A673 (cell line): ENCODE measurements around the gene RFT1. TPM values are rescaled to one million over a fixed set of nuclear protein-coding genes. Genes with fewer than 3 reads are reported as not detected.

Source experiments
- BruUV-seq: library from RNA; stranded (reverse); fragments of 400-500 nt; replicated peaks from 2 replicates; lab custom pipeline; 2021; lab: Mats Ljungman, UMichigan
- CTCF ChIA-PET: fragments of 300-600 bp; sonication (Branson Sonifier 250); formaldehyde crosslinking; loops from one replicate; lab custom pipeline; 2022; ENCODE audit warnings: antibody characterized with exemption; lab: Charles Lee
- POLR2A ChIA-PET: fragments of 300-600 bp; sonication (Branson Sonifier 250); formaldehyde crosslinking; loops from one replicate; lab custom pipeline; 2022; ENCODE audit warnings: antibody characterized with exemption; ENCODE audit not compliant: low non-redundant PET; lab: Charles Lee
- DNase-seq: peaks from one replicate; pipeline ENCODE4 v3.0.0-alpha.2; 2015; ENCODE audit warnings: low spot score
- H3K27ac ChIP-seq: fragments of 200-600 bp; sonication (generic); 2 replicates; pipeline ENCODE4 v1.5.1; 2016; ENCODE audit warnings: mixed run types, low read depth, mild to moderate bottlenecking, mixed read lengths, antibody characterized with exemption, low read length; ENCODE audit not compliant: poor library complexity, severe bottlenecking
- H3K27me3 ChIP-seq: fragments of 200-600 bp; sonication (generic); replicated peaks from 2 replicates; pipeline ENCODE4 v1.6.1; 2017; ENCODE audit warnings: mixed run types, low read depth, mild to moderate bottlenecking, mixed read lengths, antibody characterized with exemption, low read length; ENCODE audit not compliant: insufficient read depth, poor library complexity
- H3K36me3 ChIP-seq: fragments of 200-600 bp; sonication (generic); 2 replicates; pipeline ENCODE4 v1.6.1; 2016; ENCODE audit warnings: mixed run types, mild to moderate bottlenecking, mixed read lengths, antibody characterized with exemption, low read length; ENCODE audit not compliant: insufficient read depth, poor library complexity, severe bottlenecking
- H3K4me1 ChIP-seq: fragments of 200-600 bp; sonication (generic); 2 replicates; pipeline ENCODE4 v1.6.1; 2017; ENCODE audit warnings: mixed run types, mild to moderate bottlenecking, mixed read lengths, antibody characterized with exemption, low read length; ENCODE audit not compliant: insufficient read depth, poor library complexity, severe bottlenecking
- H3K4me3 ChIP-seq: fragments of 200-600 bp; sonication (generic); 2 replicates; pipeline ENCODE4 v1.5.1; 2016; ENCODE audit warnings: low read depth, mixed run types, mild to moderate bottlenecking, mixed read lengths, low read length; ENCODE audit not compliant: poor library complexity, severe bottlenecking
- H3K9me3 ChIP-seq: fragments of 200-600 bp; sonication (generic); 2 replicates; pipeline ENCODE4 v1.6.1; 2016; ENCODE audit warnings: mixed run types, low read depth, mild to moderate bottlenecking, mixed read lengths, antibody characterized with exemption, low read length; ENCODE audit not compliant: poor library complexity, severe bottlenecking
- EZH2 ChIP-seq: fragments of 200-600 bp; sonication (generic); IDR thresholded peaks from 2 replicates; pipeline ENCODE4 v1.6.1; 2017; ENCODE audit warnings: borderline replicate concordance, low read depth, mild to moderate bottlenecking, mixed read lengths, antibody characterized with exemption, low read length; ENCODE audit not compliant: poor library complexity, severe bottlenecking
- intact Hi-C: fragments of 100-400 bp; cut with micrococcal nuclease; formaldehyde crosslinking; loops from one replicate; pipeline ENCODE4 v1.10.0; 2022; ENCODE audit not compliant: unreplicated experiment
- total RNA-seq: library from RNA; stranded (reverse); gene quantifications from 2 replicates; pipeline ENCODE4 v1.2.3, GENCODE V29; 2021
- TF ChIP-seq, protein P1 (sequence below): fragments of 300-800, 200-600 bp; sonication (generic); conservative IDR thresholded peaks from 2 replicates; pipeline ENCODE4 v1.5.1; 2017; ENCODE audit warnings: low read depth, mild to moderate bottlenecking, antibody characterized with exemption, low read length, moderate library complexity, mixed read lengths

Gene RFT1
- total RNA-seq, 1 experiment from 2014 or later = 16.7 TPM

DNA sequence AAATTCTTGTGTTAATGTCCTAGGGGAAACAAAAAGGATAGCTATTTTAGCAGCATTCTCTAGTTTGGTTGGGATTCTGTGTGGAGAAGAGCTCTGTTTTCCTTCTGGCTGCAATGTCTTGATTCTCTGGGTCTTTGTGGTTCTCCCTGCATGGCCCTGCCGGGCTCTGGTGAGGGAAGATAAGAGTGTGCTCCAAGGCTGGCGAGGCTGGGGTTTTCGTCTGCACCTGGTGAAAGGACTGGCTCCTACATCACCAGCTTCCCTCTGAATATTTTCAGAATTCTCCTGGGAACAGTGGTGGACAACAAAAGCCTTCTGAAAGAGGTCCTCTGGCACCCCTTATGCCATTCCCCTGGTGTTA lies 46.3 kb downstream of the RFT1 start:
- H3K4me3 ChIP-seq = no peak overlapping the region
- no peak overlapping the region for H3K27ac ChIP-seq
- H3K36me3 ChIP-seq = no peaks in the 10 kb centered on the region
- no peaks in the 10 kb centered on the region for H3K27me3 ChIP-seq
- intact Hi-C loops = no loop called here
- DNase-seq = no peak
- ChIA-PET CTCF (no interaction called here), POLR2A (no interaction called here)
- no TSS peak for BruUV-seq
- H3K9me3 ChIP-seq = no peaks in the 10 kb centered on the region
- TF ChIP-seq, protein P1, sequence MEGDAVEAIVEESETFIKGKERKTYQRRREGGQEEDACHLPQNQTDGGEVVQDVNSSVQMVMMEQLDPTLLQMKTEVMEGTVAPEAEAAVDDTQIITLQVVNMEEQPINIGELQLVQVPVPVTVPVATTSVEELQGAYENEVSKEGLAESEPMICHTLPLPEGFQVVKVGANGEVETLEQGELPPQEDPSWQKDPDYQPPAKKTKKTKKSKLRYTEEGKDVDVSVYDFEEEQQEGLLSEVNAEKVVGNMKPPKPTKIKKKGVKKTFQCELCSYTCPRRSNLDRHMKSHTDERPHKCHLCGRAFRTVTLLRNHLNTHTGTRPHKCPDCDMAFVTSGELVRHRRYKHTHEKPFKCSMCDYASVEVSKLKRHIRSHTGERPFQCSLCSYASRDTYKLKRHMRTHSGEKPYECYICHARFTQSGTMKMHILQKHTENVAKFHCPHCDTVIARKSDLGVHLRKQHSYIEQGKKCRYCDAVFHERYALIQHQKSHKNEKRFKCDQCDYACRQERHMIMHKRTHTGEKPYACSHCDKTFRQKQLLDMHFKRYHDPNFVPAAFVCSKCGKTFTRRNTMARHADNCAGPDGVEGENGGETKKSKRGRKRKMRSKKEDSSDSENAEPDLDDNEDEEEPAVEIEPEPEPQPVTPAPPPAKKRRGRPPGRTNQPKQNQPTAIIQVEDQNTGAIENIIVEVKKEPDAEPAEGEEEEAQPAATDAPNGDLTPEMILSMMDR = no peak
- TF ChIP-seq EZH2 = no peak
- no peaks in the 10 kb centered on the region for H3K4me1 ChIP-seq

DNA sequence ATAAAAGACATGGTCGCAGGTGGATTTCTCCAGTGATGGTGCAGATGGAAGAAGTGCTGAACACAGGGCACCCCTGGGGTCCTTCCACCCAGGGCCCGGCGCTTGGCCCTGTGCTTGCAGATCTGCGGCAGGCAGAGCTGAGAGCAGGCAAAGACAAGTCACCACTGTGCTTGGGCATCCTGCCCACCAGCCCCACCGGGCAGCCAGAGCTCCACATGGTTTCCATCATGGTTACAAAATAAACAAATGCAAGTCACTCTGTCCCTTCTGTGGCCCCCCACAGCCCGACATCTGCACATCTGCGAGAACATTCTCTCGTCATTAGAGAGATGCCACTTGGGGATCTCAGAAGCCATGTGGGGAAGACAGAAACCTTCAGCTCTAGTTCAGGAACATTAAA lies 46.7 kb downstream of the RFT1 start:
- peak; percentile 5 for DNase-seq
- no peak for TF ChIP-seq EZH2
- TF ChIP-seq, protein P1 = no peak
- Histone ChIP-seq H3K4me1 (no peaks in the 10 kb centered on the region), H3K27ac (no peak overlapping the region), H3K4me3 (no peak overlapping the region), H3K9me3 (no peaks in the 10 kb centered on the region), H3K27me3 (no peaks in the 10 kb centered on the region), H3K36me3 (no peaks in the 10 kb centered on the region)
- ChIA-PET POLR2A (interaction anchor here (0.6 kb wide), 1 partner anchor 386 kb away, joined by 6 read pairs; no protein-coding TSS in a partner anchor), CTCF (interaction anchor here (0.7 kb wide), 1 partner anchor 706 kb away, joined by 6 read pairs; no protein-coding TSS in a partner anchor)
- intact Hi-C loops = no loop called here
- BruUV-seq = no TSS peak

DNA sequence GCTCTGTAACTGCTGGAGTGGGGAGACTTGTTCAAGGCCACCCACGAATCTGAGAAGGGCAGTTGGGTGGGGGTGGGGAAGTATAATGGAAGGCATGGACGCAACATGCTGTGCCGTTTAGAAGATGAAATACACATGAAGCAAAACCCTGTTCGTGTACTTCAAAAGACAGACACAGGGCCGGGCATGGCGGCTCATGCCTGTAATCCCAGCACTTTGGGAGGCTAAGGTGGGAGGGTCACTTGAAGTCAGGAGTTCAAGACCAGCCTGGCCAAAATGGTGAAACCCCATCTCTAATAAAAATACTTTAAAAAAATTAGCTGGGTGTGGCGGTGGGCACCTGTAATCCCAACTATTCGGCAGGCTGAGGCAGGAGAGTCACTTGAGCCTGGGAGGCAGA lies 47.5 kb downstream of the RFT1 start:
- ChIA-PET CTCF (interaction anchor here (0.7 kb wide), 1 partner anchor 707 kb away, joined by 6 read pairs; no protein-coding TSS in a partner anchor), POLR2A (no interaction called here)
- no peak for TF ChIP-seq EZH2
- TF ChIP-seq, protein P1 = no peak
- no peaks in the 10 kb centered on the region for H3K4me1 ChIP-seq
- H3K9me3 ChIP-seq = no peaks in the 10 kb centered on the region
- H3K27me3 ChIP-seq = no peaks in the 10 kb centered on the region
- no peak overlapping the region for H3K4me3 ChIP-seq
- no TSS peak for BruUV-seq
- H3K36me3 ChIP-seq = no peaks in the 10 kb centered on the region
- H3K27ac ChIP-seq = no peak overlapping the region
- intact Hi-C loops = no loop called here
- DNase-seq = no peak
